ENCODE data around the gene CSAD. TPM values are rescaled to one million over a fixed set of nuclear protein-coding genes. Genes with fewer than 3 reads are reported as not detected.
A peak's percentile ranks its signal among the peaks of the same experiment; 100 is the strongest.

The CSAD gene
- total and polyA plus RNA-seq, 2 donors (not counting 3 experiments of a cell fraction or from before 2014, with no cell fraction given), result 21.1 to 24.4 TPM

GRCh38 chr12:53224061-53224896, 43.6 kb upstream of the CSAD start:
- dilution Hi-C loops (cut with MboI; ENCODE audit: extremely low pct_ligation_motif_present, low sequenced_read_pairs), result no loop called here
- Histone ChIP-seq H3K36me3 (ENCODE audit: control insufficient read depth in 2 of 2, extremely low read depth in 1 of 2, insufficient read depth in 2 of 2, low read length in 2 of 2) (no peaks in the 10 kb centered on the region), H3K9ac (replicated peaks; ENCODE audit: extremely low read depth, insufficient read depth, low read length) (no peak overlapping the region), H3K27me3 (ENCODE audit: control insufficient read depth in 2 of 2, insufficient read depth in 2 of 2, low read length in 2 of 2) (no peaks in the 10 kb centered on the region), H3K4me1 (ENCODE audit: control insufficient read depth, extremely low read depth, insufficient read depth, low read length) (peaks cover 32% of the 10 kb centered on the region), H3K4me2 (ENCODE audit: insufficient read depth, low read length) (no peak overlapping the region), H3K9me1 (replicated peaks; ENCODE audit: control insufficient read depth, extremely low read depth, insufficient read depth, low read length) (no peaks in the 10 kb centered on the region), H3K9me3 (replicated peaks; ENCODE audit: control insufficient read depth, insufficient read depth, low read length) (no peaks in the 10 kb centered on the region), H3K79me2 (ENCODE audit: control insufficient read depth, insufficient read depth, low read length) (no peaks in the 10 kb centered on the region), H3K4me3 (replicated peaks in 1 of 3; ENCODE audit: insufficient read depth in 1 of 3, low read depth in 1 of 3, low read length in 3 of 3) (no peak overlapping the region), H4K20me1 (replicated peaks; ENCODE audit: control insufficient read depth, extremely low read depth, insufficient read depth, low read length) (no peaks in the 10 kb centered on the region), H3K27ac (ENCODE audit: insufficient read depth, low read depth, low read length) (no peak overlapping the region), H2AFZ (ENCODE audit: low read depth, low read length) (no peak overlapping the region)
- no peak for FAIRE-seq
- intact Hi-C loops (cut with micrococcal nuclease), result loop anchor here (5.0 kb wide), 1 partner anchor 278 kb away; the partner anchor contains the start of gene TARBP2
- DNase-seq (ENCODE audit: low read depth, low spot score), result no peak
- POLR2A ChIA-PET, result no interaction called here
- no TSS peak for BruUV-seq (replicated peaks)
- CTCF ChIA-PET, result interaction anchor here (1.2 kb wide), 1 partner anchor 27 kb away, joined by 3 read pairs; no protein-coding TSS in a partner anchor
- TF ChIP-seq GATA2 (IDR thresholded peaks at IDR 0.05; ENCODE audit: insufficient read depth, insufficient read length, low read depth, low read length), result no peak
- TF ChIP-seq CTCF (IDR thresholded peaks at IDR 0.05; ENCODE audit: extremely low read depth in 1 of 2, insufficient read depth in 1 of 2, low read depth in 1 of 2, low read length in 2 of 2), result peak in 1 of 2 donors; percentile 23

Data from endothelial cell of umbilical vein (primary cell).